GM12878 (cell line): ENCODE measurements around the gene LIN7B. TPM values are rescaled to one million over a fixed set of nuclear protein-coding genes. Genes with fewer than 3 reads are reported as not detected.

Experiments
- BMI1 ChIP-seq: fragments of 450-650 bp; IDR thresholded peaks from 2 replicates; pipeline ENCODE4 v1.6.1; 2016; ENCODE audit warnings: mild to moderate bottlenecking, moderate library complexity, borderline replicate concordance
- CBX3 ChIP-seq: fragments of 200-600 bp; sonication (generic); IDR thresholded peaks from 2 replicates; pipeline ENCODE4 v1.6.1; 2016; ENCODE audit warnings: low read depth, borderline replicate concordance
- CBX5 ChIP-seq: sonication (generic); IDR thresholded peaks from 2 replicates; pipeline ENCODE4 v1.6.1; 2016; ENCODE audit warnings: low read depth, moderate library complexity, mild to moderate bottlenecking, inconsistent platforms
- FOS ChIP-seq: IDR thresholded peaks from 3 replicates; pipeline ENCODE4 v1.6.1; 2011; ENCODE audit warnings: borderline replicate concordance; ENCODE audit not compliant: insufficient read length; ENCODE audit errors: extremely low read depth
- GABPA ChIP-seq: IDR thresholded peaks from 2 replicates; pipeline ENCODE4 v1.6.1; 2014; ENCODE audit warnings: antibody characterized with exemption, low read depth, mild to moderate bottlenecking, inconsistent platforms
- HDAC2 ChIP-seq: fragments of 200-600 bp; sonication (generic); IDR thresholded peaks from 2 replicates; pipeline ENCODE4 v1.6.1; 2017
- JUND ChIP-seq: IDR thresholded peaks from 2 replicates; pipeline ENCODE4 v1.6.1; 2012; ENCODE audit warnings: low read depth, mild to moderate bottlenecking, low read length, improper control_type of control experiment, moderate library complexity
- MEF2A ChIP-seq: IDR thresholded peaks from 2 replicates; pipeline ENCODE4 v1.6.1; 2011; ENCODE audit warnings: low read depth, mild to moderate bottlenecking, low read length, moderate library complexity; ENCODE audit not compliant: insufficient read depth
- NR2C1 ChIP-seq: fragments of 450-650 bp; IDR thresholded peaks from 2 replicates; pipeline ENCODE4 v1.6.1; 2017; ENCODE audit warnings: antibody characterized with exemption, mild to moderate bottlenecking, moderate library complexity
- NR2C2 ChIP-seq: IDR thresholded peaks from 2 replicates; pipeline ENCODE4 v1.6.1; 2011; ENCODE audit warnings: borderline replicate concordance, low read depth; ENCODE audit not compliant: control insufficient read depth, insufficient read length
- NRF1 ChIP-seq: conservative IDR thresholded peaks from 2 replicates; pipeline ENCODE4 v1.6.1; 2011; ENCODE audit warnings: mild to moderate bottlenecking, low read depth, low read length, improper control_type of control experiment
- POLR2AphosphoS5 ChIP-seq: IDR thresholded peaks from 2 replicates; pipeline ENCODE4 v1.6.1; 2011; ENCODE audit warnings: mild to moderate bottlenecking, low read length, inconsistent platforms
- RBBP5 ChIP-seq: fragments of 200-600 bp; sonication (generic); conservative IDR thresholded peaks from 2 replicates; pipeline ENCODE4 v1.6.1; 2016
- SREBF1 ChIP-seq: IDR thresholded peaks from 2 replicates; pipeline ENCODE4 v1.6.1; 2012; ENCODE audit warnings: mild to moderate bottlenecking, low read length
- ZNF217 ChIP-seq: fragments of 450-650 bp; IDR thresholded peaks from 2 replicates; pipeline ENCODE4 v1.6.1; 2017; ENCODE audit warnings: antibody characterized with exemption, mild to moderate bottlenecking
- ZZZ3 ChIP-seq: IDR thresholded peaks from 2 replicates; pipeline ENCODE4 v1.6.1; 2011; ENCODE audit warnings: low read depth; ENCODE audit not compliant: control insufficient read depth, insufficient read length
- polyA plus RNA-seq, 11 experiments: library from polyadenylated mRNA; depleted of rRNA in 4 of 11; unstranded in 6 of 11; stranded (reverse) in 5 of 11; fragments of >200 nt; fragmentation: Nextera tagmentation in 4 of 11; fragmentation: Illumina TruSeq in 1 of 11; extraction: Ambion mirVana in 4 of 11; extraction: Trizol in 1 of 11; gene quantifications; 1 replicate in 1 of 11; 2 replicates in 10 of 11; pipeline versions ENCODE4 v1.2.1 to v1.2.3, GENCODE V29; 2011 to 2016; ENCODE audit warnings: inconsistent platforms in 2 of 11, missing spikeins in 2 of 11, low read depth in 1 of 11
- total RNA-seq, 4 experiments: library from RNA; depleted of rRNA in 3 of 4; stranded (reverse); fragments of >200 nt in 3 of 4; fragmentation: Illumina TruSeq in 1 of 4; extraction: Trizol in 1 of 4; gene quantifications; 2 replicates each; pipeline versions ENCODE4 v1.2.1 to v1.2.3, GENCODE V29; 2013 to 2021
- TF ChIP-seq, protein P1 (sequence below): fragments of 450-650 bp; IDR thresholded peaks from 2 replicates; pipeline ENCODE4 v1.6.1; 2018; ENCODE audit warnings: borderline replicate concordance, mild to moderate bottlenecking; ENCODE audit not compliant: partially characterized antibody
- TF ChIP-seq, protein P2 (sequence below): IDR thresholded peaks from 2 replicates; pipeline ENCODE4 v1.6.1; 2012; ENCODE audit warnings: improper control_type of control experiment, low read depth, low read length; ENCODE audit not compliant: insufficient replicate concordance
- TF ChIP-seq, protein P3 (sequence below): fragments of 150-350 bp; IDR thresholded peaks from 2 replicates; pipeline ENCODE4 v1.6.1; 2016; ENCODE audit warnings: low read depth, low read length

The LIN7B gene
- total and polyA plus RNA-seq, 10 of the 15 experiments (the other 5 are each of a cell fraction or from before 2014, with no cell fraction given) = 0.15 to 3.5 (median 1.6) TPM; not detected in 2

DNA sequence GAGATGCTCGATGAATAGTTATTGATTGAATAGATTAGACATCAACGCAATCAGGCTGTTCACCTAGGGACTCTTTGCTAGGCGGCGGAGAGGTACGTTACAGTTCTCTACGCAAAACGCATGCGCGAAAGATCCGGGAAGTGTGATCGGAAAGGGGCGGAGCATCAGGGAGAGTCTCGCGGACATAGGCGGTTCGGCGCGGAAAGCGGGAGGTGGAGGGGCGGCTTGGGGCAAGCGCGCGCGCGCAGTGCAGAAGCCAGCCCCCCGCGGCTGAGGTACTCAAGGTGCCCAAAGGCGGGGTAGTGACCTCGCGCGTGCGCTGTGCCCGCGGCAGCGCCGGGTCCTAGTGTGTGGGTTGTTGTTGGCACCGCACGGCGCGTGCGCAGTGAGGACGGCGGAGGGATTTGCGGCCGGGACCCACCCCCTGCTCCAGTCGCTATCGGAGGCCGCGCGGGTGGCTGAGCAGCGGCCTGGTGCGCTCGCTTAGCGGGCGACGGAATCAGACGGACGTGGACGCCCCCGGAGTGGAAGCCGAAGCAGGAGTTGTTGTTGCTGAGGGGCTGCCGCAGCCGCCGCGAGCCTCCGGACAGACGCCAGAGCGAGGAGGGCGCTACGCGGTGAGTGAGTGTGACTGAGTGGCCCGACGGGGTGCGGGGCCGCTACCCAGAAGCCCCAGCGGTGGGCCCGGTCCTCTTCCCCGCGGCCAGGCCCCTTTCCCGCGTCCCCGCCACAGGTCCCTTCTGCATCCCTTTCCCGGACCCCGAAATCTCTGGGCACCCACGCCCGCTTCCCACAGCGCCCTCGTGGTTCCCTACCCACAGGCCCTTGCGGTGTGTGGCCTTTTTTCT lies 28.9 kb upstream of the LIN7B start, which contains the start of gene SNRNP70 (continued):
- TF ChIP-seq, protein P1, sequence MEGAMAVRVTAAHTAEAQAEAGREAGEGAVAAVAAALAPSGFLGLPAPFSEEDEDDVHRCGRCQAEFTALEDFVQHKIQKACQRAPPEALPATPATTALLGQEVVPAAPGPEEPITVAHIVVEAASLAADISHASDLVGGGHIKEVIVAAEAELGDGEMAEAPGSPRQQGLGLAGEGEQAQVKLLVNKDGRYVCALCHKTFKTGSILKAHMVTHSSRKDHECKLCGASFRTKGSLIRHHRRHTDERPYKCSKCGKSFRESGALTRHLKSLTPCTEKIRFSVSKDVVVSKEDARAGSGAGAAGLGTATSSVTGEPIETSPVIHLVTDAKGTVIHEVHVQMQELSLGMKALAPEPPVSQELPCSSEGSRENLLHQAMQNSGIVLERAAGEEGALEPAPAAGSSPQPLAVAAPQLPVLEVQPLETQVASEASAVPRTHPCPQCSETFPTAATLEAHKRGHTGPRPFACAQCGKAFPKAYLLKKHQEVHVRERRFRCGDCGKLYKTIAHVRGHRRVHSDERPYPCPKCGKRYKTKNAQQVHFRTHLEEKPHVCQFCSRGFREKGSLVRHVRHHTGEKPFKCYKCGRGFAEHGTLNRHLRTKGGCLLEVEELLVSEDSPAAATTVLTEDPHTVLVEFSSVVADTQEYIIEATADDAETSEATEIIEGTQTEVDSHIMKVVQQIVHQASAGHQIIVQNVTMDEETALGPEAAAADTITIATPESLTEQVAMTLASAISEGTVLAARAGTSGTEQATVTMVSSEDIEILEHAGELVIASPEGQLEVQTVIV = no peak
- no peak for TF ChIP-seq SREBF1
- TF ChIP-seq, protein P2, sequence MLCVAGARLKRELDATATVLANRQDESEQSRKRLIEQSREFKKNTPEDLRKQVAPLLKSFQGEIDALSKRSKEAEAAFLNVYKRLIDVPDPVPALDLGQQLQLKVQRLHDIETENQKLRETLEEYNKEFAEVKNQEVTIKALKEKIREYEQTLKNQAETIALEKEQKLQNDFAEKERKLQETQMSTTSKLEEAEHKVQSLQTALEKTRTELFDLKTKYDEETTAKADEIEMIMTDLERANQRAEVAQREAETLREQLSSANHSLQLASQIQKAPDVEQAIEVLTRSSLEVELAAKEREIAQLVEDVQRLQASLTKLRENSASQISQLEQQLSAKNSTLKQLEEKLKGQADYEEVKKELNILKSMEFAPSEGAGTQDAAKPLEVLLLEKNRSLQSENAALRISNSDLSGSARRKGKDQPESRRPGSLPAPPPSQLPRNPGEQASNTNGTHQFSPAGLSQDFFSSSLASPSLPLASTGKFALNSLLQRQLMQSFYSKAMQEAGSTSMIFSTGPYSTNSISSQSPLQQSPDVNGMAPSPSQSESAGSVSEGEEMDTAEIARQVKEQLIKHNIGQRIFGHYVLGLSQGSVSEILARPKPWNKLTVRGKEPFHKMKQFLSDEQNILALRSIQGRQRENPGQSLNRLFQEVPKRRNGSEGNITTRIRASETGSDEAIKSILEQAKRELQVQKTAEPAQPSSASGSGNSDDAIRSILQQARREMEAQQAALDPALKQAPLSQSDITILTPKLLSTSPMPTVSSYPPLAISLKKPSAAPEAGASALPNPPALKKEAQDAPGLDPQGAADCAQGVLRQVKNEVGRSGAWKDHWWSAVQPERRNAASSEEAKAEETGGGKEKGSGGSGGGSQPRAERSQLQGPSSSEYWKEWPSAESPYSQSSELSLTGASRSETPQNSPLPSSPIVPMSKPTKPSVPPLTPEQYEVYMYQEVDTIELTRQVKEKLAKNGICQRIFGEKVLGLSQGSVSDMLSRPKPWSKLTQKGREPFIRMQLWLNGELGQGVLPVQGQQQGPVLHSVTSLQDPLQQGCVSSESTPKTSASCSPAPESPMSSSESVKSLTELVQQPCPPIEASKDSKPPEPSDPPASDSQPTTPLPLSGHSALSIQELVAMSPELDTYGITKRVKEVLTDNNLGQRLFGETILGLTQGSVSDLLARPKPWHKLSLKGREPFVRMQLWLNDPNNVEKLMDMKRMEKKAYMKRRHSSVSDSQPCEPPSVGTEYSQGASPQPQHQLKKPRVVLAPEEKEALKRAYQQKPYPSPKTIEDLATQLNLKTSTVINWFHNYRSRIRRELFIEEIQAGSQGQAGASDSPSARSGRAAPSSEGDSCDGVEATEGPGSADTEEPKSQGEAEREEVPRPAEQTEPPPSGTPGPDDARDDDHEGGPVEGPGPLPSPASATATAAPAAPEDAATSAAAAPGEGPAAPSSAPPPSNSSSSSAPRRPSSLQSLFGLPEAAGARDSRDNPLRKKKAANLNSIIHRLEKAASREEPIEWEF = peak; percentile 55
- no peak for TF ChIP-seq CBX3
- 0 out of 2 replicates have a peak, but pooled peaks have one; percentile 44 for TF ChIP-seq ZNF217
- 0 out of 2 replicates have a peak, but pooled peaks have one; percentile 60 for TF ChIP-seq HDAC2
- TF ChIP-seq CBX5 = no peak
- no peak for TF ChIP-seq BMI1
- no peak for TF ChIP-seq RBBP5
- TF ChIP-seq FOS = no peak
- 0 out of 2 replicates have a peak, but pooled peaks have one; percentile 17 for TF ChIP-seq JUND
- TF ChIP-seq, protein P3, sequence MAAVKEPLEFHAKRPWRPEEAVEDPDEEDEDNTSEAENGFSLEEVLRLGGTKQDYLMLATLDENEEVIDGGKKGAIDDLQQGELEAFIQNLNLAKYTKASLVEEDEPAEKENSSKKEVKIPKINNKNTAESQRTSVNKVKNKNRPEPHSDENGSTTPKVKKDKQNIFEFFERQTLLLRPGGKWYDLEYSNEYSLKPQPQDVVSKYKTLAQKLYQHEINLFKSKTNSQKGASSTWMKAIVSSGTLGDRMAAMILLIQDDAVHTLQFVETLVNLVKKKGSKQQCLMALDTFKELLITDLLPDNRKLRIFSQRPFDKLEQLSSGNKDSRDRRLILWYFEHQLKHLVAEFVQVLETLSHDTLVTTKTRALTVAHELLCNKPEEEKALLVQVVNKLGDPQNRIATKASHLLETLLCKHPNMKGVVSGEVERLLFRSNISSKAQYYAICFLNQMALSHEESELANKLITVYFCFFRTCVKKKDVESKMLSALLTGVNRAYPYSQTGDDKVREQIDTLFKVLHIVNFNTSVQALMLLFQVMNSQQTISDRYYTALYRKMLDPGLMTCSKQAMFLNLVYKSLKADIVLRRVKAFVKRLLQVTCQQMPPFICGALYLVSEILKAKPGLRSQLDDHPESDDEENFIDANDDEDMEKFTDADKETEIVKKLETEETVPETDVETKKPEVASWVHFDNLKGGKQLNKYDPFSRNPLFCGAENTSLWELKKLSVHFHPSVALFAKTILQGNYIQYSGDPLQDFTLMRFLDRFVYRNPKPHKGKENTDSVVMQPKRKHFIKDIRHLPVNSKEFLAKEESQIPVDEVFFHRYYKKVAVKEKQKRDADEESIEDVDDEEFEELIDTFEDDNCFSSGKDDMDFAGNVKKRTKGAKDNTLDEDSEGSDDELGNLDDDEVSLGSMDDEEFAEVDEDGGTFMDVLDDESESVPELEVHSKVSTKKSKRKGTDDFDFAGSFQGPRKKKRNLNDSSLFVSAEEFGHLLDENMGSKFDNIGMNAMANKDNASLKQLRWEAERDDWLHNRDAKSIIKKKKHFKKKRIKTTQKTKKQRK = no peak
- TF ChIP-seq GABPA = no peak
- no peak for TF ChIP-seq NR2C2
- TF ChIP-seq NR2C1 = peak; percentile 36
- no peak for TF ChIP-seq ZZZ3
- TF ChIP-seq POLR2AphosphoS5 = peak; percentile 96
- no peak for TF ChIP-seq MEF2A
- peak; percentile 90 for TF ChIP-seq NRF1
